NCI-H1930 (cell line): Measurements from ENCODE around the gene AMPD3.

Source experiments
- DNase-seq, 2 experiments: peaks; one replicate each; lab custom pipeline; 2025; lab: John Stamatoyannopoulos, UW

Gene AMPD3

GRCh38 chr11:10438458-10438857 is 16.6 kb upstream of the AMPD3 start:
- DNase-seq: no peak

GRCh38 chr11:10439351-10439750 is 15.7 kb upstream of the AMPD3 start:
- no peak for DNase-seq

- no peak for DNase-seq
Measured at GRCh38 chr11:10439924-10440323, 15.1 kb upstream of the AMPD3 start.

GRCh38 chr11:10440401-10440800 is 14.7 kb upstream of the AMPD3 start:
- no peak for DNase-seq

- DNase-seq: no peak
Measured at GRCh38 chr11:10441091-10441490, 14.0 kb upstream of the AMPD3 start.

- DNase-seq: no peak
Measured at GRCh38 chr11:10441652-10442503, 13.2 kb upstream of the AMPD3 start.

- no peak for DNase-seq
Measured at GRCh38 chr11:10443152-10443551, 11.9 kb upstream of the AMPD3 start.

- DNase-seq: no peak
Measured at GRCh38 chr11:10443721-10444235, 11.3 kb upstream of the AMPD3 start.

GRCh38 chr11:10444725-10445315 is 10.2 kb upstream of the AMPD3 start:
- DNase-seq: no peak

GRCh38 chr11:10447445-10447844 is 7.6 kb upstream of the AMPD3 start:
- no peak for DNase-seq

- peak; percentile 70 to 71 for DNase-seq
Measured at GRCh38 chr11:10450462-10451425, 4.3 kb upstream of the AMPD3 start.

- no peak for DNase-seq
Measured at GRCh38 chr11:10451426-10452116, 3.5 kb upstream of the AMPD3 start.

- no peak for DNase-seq
Measured at GRCh38 chr11:10452211-10452767, 2.8 kb upstream of the AMPD3 start.

- no peak for DNase-seq
Measured at GRCh38 chr11:10453261-10453660, 1.8 kb upstream of the AMPD3 start.

GRCh38 chr11:10455637-10456487 is 798 bp downstream of the AMPD3 start:
- DNase-seq: no peak

GRCh38 chr11:10456519-10456918 is 1.5 kb downstream of the AMPD3 start:
- no peak for DNase-seq

- DNase-seq: no peak
Measured at GRCh38 chr11:10457901-10458300, 2.8 kb downstream of the AMPD3 start.

GRCh38 chr11:10459029-10459970 is 4.2 kb downstream of the AMPD3 start:
- DNase-seq: no peak

GRCh38 chr11:10460611-10461275 is 5.7 kb downstream of the AMPD3 start:
- no peak for DNase-seq
